Sciatic nerve (tissue), 2 donors: ENCODE results near the gene ZNF436. TPM values are rescaled to one million over a fixed set of nuclear protein-coding genes. Genes with fewer than 3 reads are reported as not detected.
A peak's percentile ranks its signal among the peaks of the same experiment; 100 is the strongest.
"Not testable (repeated sequence)": the region's sequence is repeated elsewhere in the genome, so short reads cannot be mapped to it uniquely, and the experiment has no call there.

Source experiments
- ATAC-seq: fragments of 200-7000 bp; cut with Tn5 transposase; one replicate; pipeline ENCODE4 v1.9.1; 2020; ENCODE audit warnings: mild to moderate bottlenecking, moderate library complexity
- DNase-seq: peaks from one replicate; pipeline ENCODE4 v3.0.0-alpha.2; 2020; ENCODE audit warnings: low spot score
- intact Hi-C: fragments of 100-400 bp; cut with DNase I; formaldehyde crosslinking; loops from one replicate; pipeline ENCODE4 v1.14.2; 2022
- total RNA-seq: library from RNA; stranded (reverse); fragmentation: NEBNext Ultra II Directional; extraction: Animal tissue kit (Norgen Biotek cat#: 25700); gene quantifications from one replicate; pipeline ENCODE4 v1.2.1, GENCODE V29; 2021
- donor health status: DM: no; HTN: no; CAD: no.
- donor health status: DM: no; HTN: no; CAD: no.

ZNF436 gene
- total RNA-seq, 1 donor from 2014 or later: 29.5 TPM

DNA sequence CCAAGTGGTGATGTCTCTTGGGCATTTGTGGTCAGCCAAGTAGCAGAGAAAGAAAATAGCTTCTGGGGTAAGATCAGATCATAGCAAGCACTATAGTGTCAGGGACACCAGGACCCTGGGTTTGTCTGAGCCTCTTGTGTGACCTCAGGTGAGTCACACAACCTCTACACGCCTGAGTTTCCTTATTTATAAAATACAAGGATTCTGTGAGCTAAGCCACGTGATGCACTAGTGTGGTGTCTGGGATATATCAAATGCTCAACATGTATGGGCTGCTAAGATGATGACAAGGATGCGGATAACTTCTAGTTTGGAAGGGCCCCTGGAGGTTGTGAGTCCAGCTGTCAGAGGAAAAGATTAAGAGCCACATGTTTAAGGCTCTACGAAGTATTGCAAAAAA, 24.5 kb upstream of the ZNF436 start:
- no peak for DNase-seq
- ATAC-seq: peak; percentile 27
- intact Hi-C loops: no loop called here

DNA sequence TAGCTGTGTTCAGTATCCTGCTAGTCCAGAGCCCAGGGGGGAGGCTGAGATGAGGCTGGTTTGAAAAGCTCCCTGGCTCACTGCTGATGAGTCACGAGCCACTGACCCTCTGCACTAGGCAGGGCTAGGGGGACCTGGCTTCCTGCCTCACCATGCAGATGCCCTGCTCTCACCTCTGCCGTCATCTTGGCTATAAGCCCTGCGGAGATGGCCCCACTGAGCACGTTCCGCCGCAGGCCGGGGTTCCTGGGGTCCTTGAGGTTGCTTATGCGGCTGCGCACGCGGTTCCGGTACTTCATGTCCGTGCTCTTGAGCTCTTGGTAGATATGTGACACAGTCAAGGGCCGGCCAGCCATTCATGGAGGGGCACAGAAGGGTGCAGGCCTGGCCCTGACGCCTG, 24.1 kb upstream of the ZNF436 start:
- intact Hi-C loops: no loop called here
- ATAC-seq: peak; percentile 81
- DNase-seq: no peak

DNA sequence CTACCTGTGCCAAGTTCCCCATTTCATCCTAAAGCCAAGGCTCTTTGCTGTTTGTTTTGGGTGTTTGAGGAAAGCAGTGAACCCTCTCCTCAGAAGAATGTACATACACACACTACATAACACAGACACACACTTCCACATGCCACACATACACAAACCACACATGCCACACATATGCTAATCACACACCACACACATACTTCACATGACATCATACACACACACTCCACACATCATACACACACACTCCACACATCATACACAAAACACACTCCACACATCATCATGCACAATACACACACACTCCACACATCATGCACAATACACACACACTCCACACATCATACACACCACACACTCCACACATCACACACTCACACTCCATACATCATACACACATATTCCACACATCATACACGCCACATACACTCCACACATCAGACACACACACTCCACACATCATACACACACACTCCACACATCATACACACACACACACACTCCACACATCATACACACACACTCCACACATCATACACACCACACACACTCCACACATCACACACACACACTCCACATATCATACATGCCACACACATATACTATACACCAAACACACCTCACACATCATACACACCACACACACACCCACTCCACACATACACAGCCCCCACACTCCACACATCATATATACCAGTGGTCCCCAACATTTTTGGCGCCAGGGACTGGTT, 22.7 kb upstream of the ZNF436 start:
- no peak for ATAC-seq
- no peak for DNase-seq
- intact Hi-C loops: no loop called here

- intact Hi-C loops: no loop called here
- no peak for DNase-seq
- no peak for ATAC-seq
Observed at GRCh38 chr1:23389837-23390321, 20.2 kb upstream of the ZNF436 start.

DNA sequence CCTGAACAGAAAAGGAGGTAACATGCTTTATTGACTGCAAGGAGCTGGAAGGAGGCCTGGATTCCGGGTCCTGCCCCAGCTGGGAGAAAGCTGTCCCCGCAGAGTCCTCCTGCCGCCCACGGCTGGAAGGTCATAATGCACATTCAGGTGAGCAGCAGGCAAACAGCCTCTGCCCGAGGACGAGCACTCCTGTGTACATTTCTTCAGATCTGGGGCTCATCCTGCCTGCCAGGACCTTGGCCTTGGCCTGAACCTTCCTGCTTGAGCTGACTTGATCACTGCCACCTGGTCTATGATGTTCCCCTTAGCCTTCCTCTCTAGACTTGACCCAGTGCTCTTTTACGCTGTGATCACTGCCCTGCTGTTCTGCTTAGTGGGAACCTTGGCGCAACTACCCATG, 17.9 kb upstream of the ZNF436 start:
- ATAC-seq (no peak), DNase-seq (no peak)
- intact Hi-C loops: no loop called here

- no peak for DNase-seq
- ATAC-seq: no peak
- intact Hi-C loops: no loop called here
Observed at GRCh38 chr1:23385119-23385621, 15.5 kb upstream of the ZNF436 start.

- ATAC-seq: no peak
- intact Hi-C loops: no loop called here
Observed at GRCh38 chr1:23384312-23385058, 14.8 kb upstream of the ZNF436 start.

GRCh38 chr1:23383577-23384311, 14.1 kb upstream of the ZNF436 start:
- ATAC-seq (peak; percentile 44), DNase-seq (peak; percentile 49)
- intact Hi-C loops: no loop called here

More at GRCh38 chr1:23384312-23385058, 14.8 kb upstream of the ZNF436 start:
- peak; percentile 46 for DNase-seq

DNA sequence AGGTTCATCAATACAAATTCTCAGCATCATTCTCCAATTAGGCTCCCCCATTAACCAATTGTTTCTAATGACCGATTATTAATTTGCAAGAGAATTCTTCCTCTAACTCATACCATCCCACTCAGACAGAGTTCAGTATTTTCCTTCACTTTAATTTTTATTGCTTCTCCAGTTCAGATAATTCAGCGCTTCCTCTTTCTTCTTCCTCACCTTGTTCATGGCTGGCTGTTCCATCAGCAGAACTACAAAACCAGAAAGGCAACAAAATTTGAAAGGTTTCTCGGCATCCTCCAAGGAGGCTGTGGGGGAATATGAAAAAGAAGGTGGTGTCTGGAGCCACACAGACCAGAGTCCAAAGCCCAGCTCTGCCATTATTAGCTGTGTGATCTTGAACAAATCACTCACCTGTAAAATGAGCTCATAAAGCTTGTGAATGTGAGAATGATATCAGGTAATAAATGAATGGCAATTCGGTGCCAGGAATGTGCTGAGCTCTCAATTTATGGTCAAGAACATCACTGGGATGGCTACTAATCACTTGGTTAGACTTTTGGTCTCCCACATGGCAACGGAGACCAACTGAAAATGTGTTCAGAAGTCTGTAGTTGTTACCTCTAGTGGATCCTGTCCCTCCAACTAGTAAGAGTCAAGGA, 11.7 kb upstream of the ZNF436 start:
- no peak for DNase-seq
- no peak for ATAC-seq

GRCh38 chr1:23380719-23381118, 11.1 kb upstream of the ZNF436 start:
- DNase-seq (no peak), ATAC-seq (no peak)
- intact Hi-C loops: no loop called here

More for the DNA sequence above, 11.7 kb upstream of the ZNF436 start:
- intact Hi-C loops: no loop called here

GRCh38 chr1:23380236-23380635, 10.6 kb upstream of the ZNF436 start:
- ATAC-seq, DNase-seq, intact Hi-C loops: not testable (repeated sequence)

- ATAC-seq (peak; percentile 74), DNase-seq (peak; percentile 64)
- intact Hi-C loops: no loop called here
Observed at GRCh38 chr1:23376890-23377811, 7.5 kb upstream of the ZNF436 start.

DNA sequence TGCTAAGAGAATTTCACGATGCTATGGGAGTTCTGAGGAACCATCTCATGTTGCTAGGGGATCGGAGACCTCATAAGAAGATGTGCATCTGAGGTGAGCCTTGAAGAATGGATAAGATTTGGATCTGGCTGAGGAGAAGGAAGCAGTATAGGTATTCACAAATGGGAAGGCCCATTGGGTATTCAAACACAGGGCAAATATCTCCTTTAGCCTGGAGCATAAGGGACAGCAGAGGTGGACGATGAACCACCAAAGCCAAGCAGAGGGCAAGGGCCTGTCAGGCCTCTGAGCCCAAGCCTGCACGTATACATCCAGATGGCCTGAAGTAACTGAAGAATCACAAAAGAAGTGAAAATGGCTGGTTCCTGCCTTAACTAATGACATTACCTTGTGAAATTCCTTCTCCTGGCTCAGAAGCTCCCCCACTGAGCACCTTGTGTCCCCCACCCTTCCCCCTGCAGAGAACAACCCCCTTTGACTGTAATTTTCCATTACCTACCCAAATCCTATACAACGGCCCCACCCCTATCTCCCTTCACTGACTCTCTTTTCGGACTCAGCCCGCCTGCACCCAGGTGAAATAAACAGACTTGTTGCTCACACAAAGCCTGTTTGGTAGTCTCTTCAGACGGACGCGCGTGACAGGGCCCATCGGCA, 4.6 kb upstream of the ZNF436 start:
- intact Hi-C loops, ATAC-seq: not testable (repeated sequence)
- DNase-seq: peak; percentile 42

DNA sequence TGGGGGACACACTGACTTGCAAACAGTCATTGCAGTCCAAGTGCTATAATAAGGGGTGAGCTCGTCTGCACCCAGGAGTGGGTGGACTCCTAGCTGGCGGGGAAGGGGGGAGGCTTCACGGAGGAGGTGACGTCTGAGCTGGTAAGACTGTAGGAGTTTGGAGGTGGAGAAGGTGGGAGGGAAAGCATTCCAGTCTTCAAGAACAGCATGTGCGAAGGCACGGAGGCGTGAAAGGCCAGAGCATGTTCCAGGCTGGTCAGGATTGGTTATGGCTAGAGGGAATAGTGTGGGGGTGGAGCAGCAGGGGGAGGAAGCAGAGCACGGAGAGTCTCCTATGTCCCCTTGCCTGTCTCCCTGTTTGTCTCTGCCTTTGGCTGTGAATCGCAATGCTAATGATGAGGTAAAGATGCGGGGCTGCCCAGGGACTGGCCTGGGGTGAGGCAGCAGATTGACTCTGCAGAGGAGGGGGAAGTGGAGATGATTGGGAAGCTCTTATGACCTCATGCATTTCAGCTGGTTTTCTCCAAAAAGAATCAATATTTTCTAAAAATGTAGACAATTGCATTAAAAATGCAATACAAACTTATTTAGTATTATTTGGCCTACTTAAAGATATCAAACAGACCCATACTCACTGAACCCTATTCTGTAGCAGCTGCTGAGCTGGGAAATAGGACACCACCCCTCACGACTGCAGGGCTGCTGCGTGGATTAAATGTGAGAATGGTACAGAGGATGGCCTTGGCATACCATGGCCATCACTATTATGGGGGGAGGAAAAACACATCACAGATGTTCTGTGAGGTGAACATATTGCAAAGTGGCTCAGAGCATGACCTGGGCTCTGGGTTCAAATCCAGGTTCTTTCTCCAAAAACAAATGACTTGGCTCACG, 2.6 kb upstream of the ZNF436 start:
- intact Hi-C loops: no loop called here
- no peak for DNase-seq
- ATAC-seq: no peak

- intact Hi-C loops: no loop called here
- no peak for ATAC-seq
- no peak for DNase-seq
Observed at GRCh38 chr1:23370709-23371584, 1.3 kb upstream of the ZNF436 start.

GRCh38 chr1:23370330-23370708, 683 bp upstream of the ZNF436 start:
- ATAC-seq: no peak
- intact Hi-C loops: no loop called here
- DNase-seq: no peak
